Sigmoid colon (tissue), 7 donors: ENCODE results near the gene NDUFS8. TPM values are rescaled to one million over a fixed set of nuclear protein-coding genes. Genes with fewer than 3 reads are reported as not detected.

ENCODE experiments used
- DNase-seq: peaks from one replicate; pipeline ENCODE4 v3.0.0-alpha.2; 2019
- H3K27ac ChIP-seq, 4 donors: fragments of 200-600 bp; sonication (generic); one replicate each; pipeline ENCODE4 v1.5.1; 2016 to 2019; ENCODE audit warnings: mild to moderate bottlenecking in 1 of 4
- H3K27me3 ChIP-seq, 3 donors: fragments of 200-600 bp; sonication (generic); one replicate each; pipeline ENCODE4 v1.5.1; 2019; ENCODE audit warnings: mild to moderate bottlenecking in 1 of 3
- H3K36me3 ChIP-seq, 4 donors: fragments of 200-600 bp; sonication (generic); one replicate each; pipeline ENCODE4 v1.5.1; 2016 to 2019
- H3K4me1 ChIP-seq, 4 donors: fragments of 200-600 bp; sonication (generic); one replicate each; pipeline ENCODE4 v1.5.1; 2017 to 2019
- H3K4me3 ChIP-seq, 4 donors: fragments of 200-600 bp; sonication (generic); one replicate each; pipeline ENCODE4 v1.5.1; 2017 to 2019; ENCODE audit warnings: mild to moderate bottlenecking in 2 of 4, moderate library complexity in 1 of 4
- H3K9me3 ChIP-seq, 4 donors: fragments of 200-600 bp in 3 of 4; sonication (generic) in 3 of 4; one replicate each; pipeline versions ENCODE4 v1.5.1 to v1.6.1; 2013 to 2019
- EP300 ChIP-seq, 4 donors: sonication (generic); formaldehyde crosslinking; IDR thresholded peaks; one replicate each; pipeline ENCODE4 v1.6.1; 2017; ENCODE audit warnings: antibody characterized with exemption in 4 of 4
- POLR2A ChIP-seq, 2 donors: fragments of 450-650 bp; IDR thresholded peaks; one replicate each; pipeline ENCODE4 v1.6.1; 2016; ENCODE audit warnings: antibody characterized with exemption in 2 of 2, mild to moderate bottlenecking in 2 of 2, moderate library complexity in 2 of 2
- POLR2AphosphoS5 ChIP-seq, 4 donors: sonication (generic); formaldehyde crosslinking; IDR thresholded peaks; one replicate each; pipeline ENCODE4 v1.6.1; 2017; ENCODE audit warnings: antibody characterized with exemption in 4 of 4
- WGBS, 2 donors: extraction: QIAGEN DNeasy Blood & Tissue Kit; methylation state at CpG; one replicate each; pipeline ENCODE4 v1.1.7; 2013; 5-methylcytosine and 5-hydroxymethylcytosine counted together
- intact Hi-C: fragments of 100-400 bp; cut with DNase I; formaldehyde crosslinking; loops from one replicate; pipeline ENCODE4 v1.15.1; 2023
- polyA plus RNA-seq, 3 donors: library from polyadenylated mRNA; stranded (reverse); fragments of 200-250 nt; gene quantifications; one replicate each; pipeline ENCODE4 v1.2.3, GENCODE V29; 2013
- total RNA-seq, 4 donors: library from RNA; depleted of rRNA; stranded (reverse); fragments of >200 nt; gene quantifications; one replicate each; pipeline ENCODE4 v1.1.0, GENCODE V29; 2016
- TF ChIP-seq, protein P1 (sequence below), 4 experiments: fragments of 450-650 bp in 3 of 4; fragments of 200-600 bp in 1 of 4; IDR thresholded peaks; one replicate each; pipeline ENCODE4 v1.5.1; 2016 to 2019; ENCODE audit warnings: antibody characterized with exemption in 4 of 4, mild to moderate bottlenecking in 3 of 4, moderate library complexity in 2 of 4
- donor health status: healthy with polysubstance abuse.
- donor health status: Bipolar disorder and iron deficiency.
- donor health status: healthy.

The NDUFS8 gene
- total and polyA plus RNA-seq, 7 donors: 149 to 255 (median 174) TPM

DNA sequence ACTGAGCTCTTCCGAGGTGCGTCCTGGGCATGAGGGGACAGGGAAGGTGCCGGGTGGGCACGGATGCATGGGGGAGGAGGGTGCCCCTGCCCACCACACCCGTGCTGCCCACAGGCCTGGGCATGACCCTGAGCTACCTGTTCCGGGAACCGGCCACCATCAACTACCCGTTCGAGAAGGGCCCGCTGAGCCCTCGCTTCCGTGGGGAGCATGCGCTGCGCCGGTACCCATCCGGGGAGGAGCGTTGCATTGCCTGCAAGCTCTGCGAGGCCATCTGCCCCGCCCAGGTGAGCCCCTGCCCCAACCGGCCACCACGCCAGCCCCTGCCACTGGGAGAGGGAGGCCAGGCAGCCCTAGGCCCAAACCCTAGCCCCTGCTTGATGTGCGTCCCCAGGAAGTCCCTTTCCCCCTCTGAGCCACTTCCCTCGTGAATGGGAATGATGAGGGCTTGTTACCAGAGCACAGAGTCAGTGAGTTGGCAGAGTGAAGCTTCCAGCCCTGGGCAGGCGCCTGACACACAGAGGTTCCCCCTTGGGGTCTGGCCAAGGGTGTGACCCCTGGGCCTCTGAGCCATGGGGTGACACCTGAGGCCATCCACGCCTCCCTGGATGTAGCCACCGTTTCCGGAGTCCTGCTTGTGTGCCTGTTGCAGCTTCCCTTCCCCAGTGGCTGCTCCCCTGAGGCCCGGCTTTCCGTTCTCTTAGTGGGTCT, 2.7 kb downstream of the NDUFS8 start:
- H3K27me3 ChIP-seq: no peaks in the 10 kb centered on the region
- H3K4me3 ChIP-seq: no peak overlapping the region
- H3K4me1 ChIP-seq: peaks cover 0 to 40% (median 36%) of the 10 kb centered on the region in 4 donors
- WGBS, 2 donors: 94 to 95% methylated on average over 29 of the region's 29 CpGs
- H3K27ac ChIP-seq: no peak overlapping the region
- H3K36me3 ChIP-seq: peaks cover 5 to 45% (median 23%) of the 10 kb centered on the region in 4 donors
- H3K9me3 ChIP-seq: no peaks in the 10 kb centered on the region
- intact Hi-C loops: no loop called here
- TF ChIP-seq, protein P1, sequence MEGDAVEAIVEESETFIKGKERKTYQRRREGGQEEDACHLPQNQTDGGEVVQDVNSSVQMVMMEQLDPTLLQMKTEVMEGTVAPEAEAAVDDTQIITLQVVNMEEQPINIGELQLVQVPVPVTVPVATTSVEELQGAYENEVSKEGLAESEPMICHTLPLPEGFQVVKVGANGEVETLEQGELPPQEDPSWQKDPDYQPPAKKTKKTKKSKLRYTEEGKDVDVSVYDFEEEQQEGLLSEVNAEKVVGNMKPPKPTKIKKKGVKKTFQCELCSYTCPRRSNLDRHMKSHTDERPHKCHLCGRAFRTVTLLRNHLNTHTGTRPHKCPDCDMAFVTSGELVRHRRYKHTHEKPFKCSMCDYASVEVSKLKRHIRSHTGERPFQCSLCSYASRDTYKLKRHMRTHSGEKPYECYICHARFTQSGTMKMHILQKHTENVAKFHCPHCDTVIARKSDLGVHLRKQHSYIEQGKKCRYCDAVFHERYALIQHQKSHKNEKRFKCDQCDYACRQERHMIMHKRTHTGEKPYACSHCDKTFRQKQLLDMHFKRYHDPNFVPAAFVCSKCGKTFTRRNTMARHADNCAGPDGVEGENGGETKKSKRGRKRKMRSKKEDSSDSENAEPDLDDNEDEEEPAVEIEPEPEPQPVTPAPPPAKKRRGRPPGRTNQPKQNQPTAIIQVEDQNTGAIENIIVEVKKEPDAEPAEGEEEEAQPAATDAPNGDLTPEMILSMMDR (IDR thresholded peaks at IDR 0.05): no peak
- TF ChIP-seq POLR2A (IDR thresholded peaks at IDR 0.05) (no peak), EP300 (IDR thresholded peaks at IDR 0.05) (no peak), POLR2AphosphoS5 (IDR thresholded peaks at IDR 0.05) (no peak)
- DNase-seq: no peak

GRCh38 chr11:68033708-68034045, 3.2 kb downstream of the NDUFS8 start:
- TF ChIP-seq, protein P1 (IDR thresholded peaks at IDR 0.05): no peak
- TF ChIP-seq POLR2AphosphoS5 (IDR thresholded peaks at IDR 0.05): no peak
- TF ChIP-seq POLR2A (IDR thresholded peaks at IDR 0.05): no peak
- no peak for TF ChIP-seq EP300 (IDR thresholded peaks at IDR 0.05)
- Histone ChIP-seq H3K27me3 (no peaks in the 10 kb centered on the region), H3K4me3 (no peak overlapping the region), H3K9me3 (no peaks in the 10 kb centered on the region), H3K4me1 (peaks cover 0 to 45% (median 41%) of the 10 kb centered on the region in 4 donors), H3K36me3 (peaks cover 5 to 45% (median 23%) of the 10 kb centered on the region in 4 donors), H3K27ac (no peak overlapping the region)
- no peak for DNase-seq
- intact Hi-C loops: no loop called here
- 88 to 92% methylated on average over 12 of the region's 12 CpGs for WGBS, 2 donors

GRCh38 chr11:68035266-68035876, 4.9 kb downstream of the NDUFS8 start:
- Histone ChIP-seq H3K27ac (no peak overlapping the region), H3K9me3 (no peaks in the 10 kb centered on the region), H3K27me3 (no peaks in the 10 kb centered on the region), H3K4me3 (no peak overlapping the region), H3K4me1 (peaks cover 0 to 50% (median 48%) of the 10 kb centered on the region in 4 donors), H3K36me3 (peaks cover 5 to 45% (median 23%) of the 10 kb centered on the region in 4 donors)
- 90 to 92% methylated on average over 13 of the region's 13 CpGs for WGBS, 2 donors
- TF ChIP-seq EP300 (IDR thresholded peaks at IDR 0.05) (no peak), POLR2A (IDR thresholded peaks at IDR 0.05) (no peak), POLR2AphosphoS5 (IDR thresholded peaks at IDR 0.05) (no peak)
- TF ChIP-seq, protein P1 (IDR thresholded peaks at IDR 0.05): no peak
- DNase-seq: no peak
- intact Hi-C loops: no loop called here

GRCh38 chr11:68036141-68036716, 5.7 kb downstream of the NDUFS8 start:
- no peaks in the 10 kb centered on the region for H3K27me3 ChIP-seq
- H3K4me3 ChIP-seq: no peak overlapping the region
- H3K36me3 ChIP-seq: peaks cover 5 to 45% (median 23%) of the 10 kb centered on the region in 4 donors
- H3K27ac ChIP-seq: peak overlapping the region; percentile 76 to 91 (median 88)
- no peaks in the 10 kb centered on the region for H3K9me3 ChIP-seq
- peak; percentile 73 for DNase-seq
- intact Hi-C loops: no loop called here
- WGBS, 2 donors: 84 to 88% methylated on average over 27 of the region's 27 CpGs
- peaks cover 0 to 56% (median 52%) of the 10 kb centered on the region in 4 donors for H3K4me1 ChIP-seq
- TF ChIP-seq POLR2AphosphoS5 (IDR thresholded peaks at IDR 0.05) (no peak), EP300 (IDR thresholded peaks at IDR 0.05) (no peak), POLR2A (IDR thresholded peaks at IDR 0.05) (no peak)
- TF ChIP-seq, protein P1 (IDR thresholded peaks at IDR 0.05): no peak
